ENCODE results near the gene C1orf167.

DNA sequence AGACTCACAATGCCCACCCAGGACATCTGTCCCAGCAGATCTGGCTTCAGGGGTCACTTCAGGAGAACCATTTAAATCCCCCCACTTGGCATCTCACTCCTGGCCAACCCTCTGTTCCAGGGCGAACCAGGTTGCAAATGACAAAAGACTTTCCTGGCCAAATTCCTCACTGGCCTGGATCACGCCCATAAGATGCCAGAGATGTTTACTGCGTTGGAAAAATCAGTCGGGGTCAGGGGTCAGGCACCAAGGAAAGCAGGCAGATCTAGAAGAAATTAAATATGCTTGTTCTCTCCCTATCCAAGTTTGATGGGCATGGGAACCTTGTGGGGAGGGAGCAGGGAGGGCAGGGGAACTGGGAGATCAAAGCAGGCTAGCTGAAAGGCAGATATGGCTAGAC, 40.7 kb upstream of the C1orf167 start:
- TF ChIP-seq, protein P1, sequence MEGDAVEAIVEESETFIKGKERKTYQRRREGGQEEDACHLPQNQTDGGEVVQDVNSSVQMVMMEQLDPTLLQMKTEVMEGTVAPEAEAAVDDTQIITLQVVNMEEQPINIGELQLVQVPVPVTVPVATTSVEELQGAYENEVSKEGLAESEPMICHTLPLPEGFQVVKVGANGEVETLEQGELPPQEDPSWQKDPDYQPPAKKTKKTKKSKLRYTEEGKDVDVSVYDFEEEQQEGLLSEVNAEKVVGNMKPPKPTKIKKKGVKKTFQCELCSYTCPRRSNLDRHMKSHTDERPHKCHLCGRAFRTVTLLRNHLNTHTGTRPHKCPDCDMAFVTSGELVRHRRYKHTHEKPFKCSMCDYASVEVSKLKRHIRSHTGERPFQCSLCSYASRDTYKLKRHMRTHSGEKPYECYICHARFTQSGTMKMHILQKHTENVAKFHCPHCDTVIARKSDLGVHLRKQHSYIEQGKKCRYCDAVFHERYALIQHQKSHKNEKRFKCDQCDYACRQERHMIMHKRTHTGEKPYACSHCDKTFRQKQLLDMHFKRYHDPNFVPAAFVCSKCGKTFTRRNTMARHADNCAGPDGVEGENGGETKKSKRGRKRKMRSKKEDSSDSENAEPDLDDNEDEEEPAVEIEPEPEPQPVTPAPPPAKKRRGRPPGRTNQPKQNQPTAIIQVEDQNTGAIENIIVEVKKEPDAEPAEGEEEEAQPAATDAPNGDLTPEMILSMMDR (IDR thresholded peaks at IDR 0.05; ENCODE audit: low read length): no peak
- TF ChIP-seq EZH2 (optimal IDR thresholded peaks at IDR 0.05; ENCODE audit: low read depth, low read length) (no peak), EZH2phosphoT487 (IDR thresholded peaks at IDR 0.05; ENCODE audit: low read length) (no peak)

All from MM.1S (cell line).